HG02763 (cell line): ENCODE results near the gene PHRF1.
"Not testable (repeated sequence)": the region's sequence is repeated elsewhere in the genome, so short reads cannot be mapped to it uniquely, and the experiment has no call there.

ENCODE experiments used
- ATAC-seq: cut with Tn5 transposase; IDR thresholded peaks from one replicate; pipeline ENCODE4 v1.9.1; 2021; ENCODE audit warnings: mild to moderate bottlenecking, moderate library complexity; ENCODE audit not compliant: unreplicated experiment

PHRF1 gene

DNA sequence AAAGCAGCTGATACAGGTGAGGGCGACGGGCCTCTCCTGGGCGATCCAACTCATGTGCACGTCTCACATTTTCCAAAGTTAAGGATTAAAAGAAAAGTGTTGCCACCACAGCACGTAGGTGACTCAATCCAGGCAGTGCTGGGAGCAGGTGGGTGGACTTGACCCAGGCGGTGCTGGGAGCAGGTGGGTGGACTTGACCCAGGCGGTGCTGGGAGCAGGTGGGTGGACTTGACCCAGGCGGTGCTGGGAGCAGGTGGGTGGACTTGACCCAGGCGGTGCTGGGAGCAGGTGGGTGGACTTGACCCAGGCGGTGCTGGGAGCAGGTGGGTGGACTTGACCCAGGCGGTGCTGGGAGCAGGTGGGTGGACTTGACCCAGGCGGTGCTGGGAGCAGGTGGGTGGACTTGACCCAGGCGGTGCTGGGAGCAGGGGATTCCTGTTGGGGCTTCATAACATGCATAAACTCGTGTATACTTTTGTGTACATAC lies 71.4 kb downstream of the PHRF1 start:
- not testable (repeated sequence) for ATAC-seq

DNA sequence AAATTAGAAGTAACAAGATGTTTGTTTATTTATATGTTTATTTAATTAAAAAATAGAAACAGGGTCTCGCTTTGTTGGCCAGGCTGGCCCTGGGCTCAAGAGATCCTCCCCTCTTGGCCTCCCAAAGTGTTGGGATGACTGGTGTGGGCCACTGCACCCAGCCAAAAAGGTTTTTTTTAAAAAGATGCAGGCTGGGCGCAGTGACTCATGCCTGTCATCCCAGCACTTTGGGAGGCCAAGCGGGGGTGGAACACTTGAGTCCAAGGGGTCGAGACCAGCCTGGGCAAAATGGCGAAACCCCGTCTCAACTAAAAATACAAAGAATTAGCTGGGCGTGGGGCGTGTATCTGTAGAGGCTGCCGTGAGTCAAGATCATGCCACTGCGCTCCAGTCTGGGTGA lies 74.2 kb downstream of the PHRF1 start:
- no peak for ATAC-seq

- ATAC-seq = not testable (repeated sequence)
Observed at GRCh38 chr11:653136-653535, 76.9 kb downstream of the PHRF1 start.

DNA sequence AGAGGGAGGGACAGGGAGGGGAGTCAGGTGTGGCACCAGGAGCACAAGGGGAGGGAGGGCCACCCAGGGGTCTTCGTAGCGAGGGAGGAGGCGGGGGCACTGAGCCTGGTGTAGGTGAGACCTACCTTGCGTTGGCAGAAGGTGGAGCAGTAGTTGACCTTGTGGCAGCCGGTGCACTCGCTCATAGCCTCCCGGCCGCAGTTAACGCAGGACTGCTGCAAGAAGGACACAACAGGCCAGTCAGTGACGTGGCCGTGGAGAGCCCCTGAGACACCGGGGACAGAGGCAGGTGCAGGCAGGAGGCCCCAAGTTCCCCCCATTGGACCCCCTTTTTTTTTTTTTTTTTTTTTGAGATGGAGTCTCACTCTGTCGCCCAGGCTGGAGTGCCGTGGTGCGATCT lies 77.6 kb downstream of the PHRF1 start:
- ATAC-seq = no peak

GRCh38 chr11:654444-654843 lies 78.2 kb downstream of the PHRF1 start:
- not testable (repeated sequence) for ATAC-seq

- no peak for ATAC-seq
Observed at GRCh38 chr11:655036-655726, 78.9 kb downstream of the PHRF1 start.

GRCh38 chr11:656426-656825 lies 80.2 kb downstream of the PHRF1 start:
- ATAC-seq = no peak

GRCh38 chr11:656866-657265 lies 80.6 kb downstream of the PHRF1 start:
- no peak for ATAC-seq

- ATAC-seq = no peak
Observed at GRCh38 chr11:657691-658126, 81.4 kb downstream of the PHRF1 start.

DNA sequence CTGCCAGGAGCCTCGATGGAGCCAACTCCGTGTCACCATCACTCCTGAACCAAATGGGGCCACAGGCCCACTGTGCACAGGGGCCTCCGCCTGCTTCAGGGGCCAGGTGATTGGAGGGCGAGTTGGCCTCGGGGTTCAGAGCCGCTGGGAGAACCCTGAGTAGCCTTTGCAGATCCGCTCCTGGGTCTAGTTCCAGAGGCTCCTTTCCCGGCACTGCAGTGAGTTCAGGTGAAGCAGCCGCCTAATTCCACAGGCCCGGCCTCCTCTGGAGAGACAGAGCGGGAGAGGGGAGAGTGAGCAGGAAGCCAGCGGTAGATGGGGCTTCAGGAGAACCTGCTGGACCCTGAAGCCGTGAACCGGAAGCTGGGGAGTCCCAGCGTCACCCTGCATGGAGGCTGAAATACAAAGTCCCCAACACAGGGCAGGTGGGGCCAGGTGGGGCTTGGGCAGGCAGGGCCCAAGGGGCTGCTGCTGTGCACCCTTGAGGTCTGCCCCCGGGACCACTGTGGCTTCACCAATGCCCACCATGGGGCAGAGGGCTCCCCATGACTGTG lies 83.3 kb downstream of the PHRF1 start:
- ATAC-seq = no peak

- ATAC-seq = no peak
Observed at GRCh38 chr11:660281-660680, 84.0 kb downstream of the PHRF1 start.

- ATAC-seq = no peak
Observed at GRCh38 chr11:660681-661444, 84.6 kb downstream of the PHRF1 start.
